HG03442 (cell line): ENCODE measurements around the gene DNM3.

Source experiments
- ATAC-seq: cut with Tn5 transposase; IDR thresholded peaks from one replicate; pipeline ENCODE4 v1.9.1; 2021; ENCODE audit warnings: mild to moderate bottlenecking, moderate library complexity; ENCODE audit not compliant: unreplicated experiment

Gene DNM3

DNA sequence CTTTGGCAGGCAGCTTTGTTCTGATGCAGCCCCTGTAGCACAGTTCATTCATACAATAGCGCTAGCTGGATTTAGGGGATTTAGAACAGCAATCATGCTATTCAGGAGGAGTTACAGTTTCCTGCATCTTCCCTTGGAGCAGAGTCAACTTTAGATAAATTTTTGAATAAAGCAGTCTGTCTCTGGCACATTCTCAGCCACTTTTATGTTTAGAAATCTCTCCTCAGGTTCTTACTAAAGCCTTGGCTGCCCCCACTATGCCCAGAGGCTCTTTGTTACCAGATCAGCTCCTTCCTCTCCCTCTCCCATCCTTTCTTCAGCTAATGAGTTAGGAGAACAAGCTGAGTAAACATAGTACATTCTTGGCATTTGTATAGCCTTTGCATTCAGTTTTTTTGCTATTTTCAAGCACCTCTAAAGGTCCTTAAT lies 619.6 kb downstream of the DNM3 start:
- no peak for ATAC-seq
